Duodenal mucosa (tissue), 2 donors: ENCODE data around the gene CSPG4.
"Not testable (repeated sequence)": the region's sequence is repeated elsewhere in the genome, so short reads cannot be mapped to it uniquely, and the experiment has no call there.

Experiments
- H3K27ac ChIP-seq: one replicate; pipeline ENCODE4 v1.7.0; 2013; ENCODE audit warnings: low read depth, low read length
- H3K27me3 ChIP-seq, 2 donors: one replicate each; pipeline ENCODE4 v1.7.0; 2013; ENCODE audit warnings: low read length in 2 of 2, control low read depth in 1 of 2; ENCODE audit not compliant: insufficient read depth in 2 of 2, control insufficient read depth in 1 of 2
- H3K36me3 ChIP-seq, 2 donors: one replicate each; pipeline ENCODE4 v1.7.0; 2013; ENCODE audit warnings: low read length in 2 of 2, control low read depth in 1 of 2; ENCODE audit not compliant: insufficient read depth in 2 of 2, control insufficient read depth in 1 of 2
- H3K4me1 ChIP-seq, 2 donors: one replicate each; pipeline ENCODE4 v1.7.0; 2013; ENCODE audit warnings: low read length in 2 of 2, control low read depth in 1 of 2; ENCODE audit not compliant: insufficient read depth in 2 of 2, control insufficient read depth in 1 of 2
- H3K4me3 ChIP-seq, 2 donors: one replicate each; pipeline ENCODE4 v1.7.0; 2013; ENCODE audit warnings: low read length in 2 of 2, low read depth in 1 of 2
- H3K9ac ChIP-seq, 2 donors: one replicate each; pipeline ENCODE4 v1.7.0; 2013; ENCODE audit warnings: low read length in 2 of 2, low read depth in 1 of 2
- H3K9me3 ChIP-seq, 2 donors: one replicate each; pipeline ENCODE4 v1.7.0; 2013; ENCODE audit warnings: low read length in 2 of 2, control low read depth in 1 of 2; ENCODE audit not compliant: control insufficient read depth in 1 of 2

CSPG4 gene

DNA sequence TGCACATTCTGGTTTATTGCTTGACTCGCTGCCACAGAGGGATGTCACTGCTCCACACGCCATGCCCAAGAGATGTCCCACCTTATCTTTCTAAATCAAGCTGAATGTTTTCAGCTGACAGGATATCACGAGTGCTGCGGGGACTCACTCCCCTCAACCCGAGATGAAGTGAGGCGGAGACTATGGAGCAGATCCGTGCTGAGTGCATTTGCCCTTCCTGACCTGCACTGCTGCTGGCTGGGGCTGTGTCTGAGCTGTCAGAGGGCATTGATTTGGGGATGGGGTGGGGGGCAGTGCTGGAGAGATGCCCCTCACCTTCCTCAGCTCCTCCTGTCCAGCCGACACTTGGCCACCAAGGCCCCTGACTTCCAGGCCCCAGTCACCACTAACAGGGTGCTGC is 40.5 kb upstream of the CSPG4 start:
- Histone ChIP-seq H3K27me3 (no peaks in the 10 kb centered on the region), H3K4me3 (no peak overlapping the region)

DNA sequence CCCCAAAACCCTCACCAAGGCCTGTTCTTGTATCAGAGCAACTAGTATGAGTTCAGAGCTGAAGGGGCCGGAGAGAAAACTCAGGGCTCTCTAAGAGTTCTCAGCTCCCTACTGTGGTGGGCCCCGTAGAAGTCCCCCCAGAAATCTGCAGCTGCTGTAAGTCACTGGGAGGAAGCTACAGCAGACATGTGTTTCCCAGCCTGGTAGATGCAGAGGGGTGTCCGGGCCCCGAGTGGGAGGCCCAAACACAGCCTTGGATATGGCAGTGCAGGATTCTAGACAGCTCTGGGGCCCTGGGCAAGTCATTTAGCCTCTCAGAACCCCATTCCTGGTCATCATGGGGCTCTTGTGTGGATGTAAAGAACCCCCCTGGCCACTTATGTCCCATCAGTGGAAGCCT is 39.2 kb upstream of the CSPG4 start:
- Histone ChIP-seq H3K9ac (no peak overlapping the region), H3K4me1 (no peaks in the 10 kb centered on the region), H3K4me3 (no peak overlapping the region), H3K27me3 (no peaks in the 10 kb centered on the region), H3K36me3 (no peaks in the 10 kb centered on the region), H3K27ac (no peak overlapping the region), H3K9me3 (no peaks in the 10 kb centered on the region)

More for the DNA sequence above, 40.5 kb upstream of the CSPG4 start:
- no peak overlapping the region for H3K9ac ChIP-seq
- H3K4me1 ChIP-seq, result no peaks in the 10 kb centered on the region
- H3K36me3 ChIP-seq, result no peaks in the 10 kb centered on the region
- no peaks in the 10 kb centered on the region for H3K9me3 ChIP-seq
- no peak overlapping the region for H3K27ac ChIP-seq

- Histone ChIP-seq H3K4me1 (no peaks in the 10 kb centered on the region), H3K9me3 (no peaks in the 10 kb centered on the region), H3K27me3 (no peaks in the 10 kb centered on the region), H3K9ac (no peak overlapping the region), H3K27ac (no peak overlapping the region), H3K4me3 (no peak overlapping the region), H3K36me3 (no peaks in the 10 kb centered on the region)
These were observed 38.6 kb upstream of the CSPG4 start for GRCh38 chr15:75751116-75751875.

DNA sequence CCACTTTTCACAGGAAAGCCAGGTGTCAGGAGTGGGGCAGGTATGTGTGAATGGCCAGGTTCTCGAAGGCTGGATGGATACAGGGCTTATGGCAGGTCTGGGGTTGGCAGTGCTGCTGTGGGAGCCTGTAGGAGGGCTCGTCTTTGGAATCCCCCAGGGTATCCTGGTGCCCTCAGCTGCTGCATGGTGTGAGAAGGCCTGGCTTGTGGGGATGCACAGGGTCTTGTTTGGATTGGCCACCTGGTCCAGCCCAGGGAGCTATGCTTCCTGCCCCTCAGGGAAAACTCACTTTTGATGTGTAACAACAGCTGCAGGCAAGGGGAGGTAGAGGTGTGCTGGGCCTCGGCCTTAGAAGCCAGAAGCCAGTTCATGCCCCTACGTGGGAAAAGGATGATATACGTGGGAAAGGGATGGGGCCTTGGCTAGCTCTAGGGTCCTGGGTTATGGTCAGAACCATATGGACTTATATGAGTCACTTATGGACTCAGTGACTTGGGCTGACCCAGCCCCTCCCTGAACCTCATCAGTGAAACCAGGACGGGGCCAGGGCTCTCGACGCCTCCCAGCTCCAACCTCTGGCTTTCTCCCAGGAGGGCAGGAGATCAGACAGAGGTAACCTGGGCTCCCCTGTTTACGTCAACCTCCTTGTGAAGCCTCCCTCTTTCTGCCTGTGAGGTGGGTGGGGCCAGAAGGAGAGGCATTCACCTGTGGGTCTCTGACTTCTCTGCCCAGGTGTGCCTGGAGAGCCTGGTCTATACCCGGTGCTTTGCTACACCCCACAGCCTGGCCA is 37.8 kb upstream of the CSPG4 start:
- Histone ChIP-seq H3K27me3 (no peaks in the 10 kb centered on the region), H3K4me1 (no peaks in the 10 kb centered on the region), H3K27ac (no peak overlapping the region), H3K9ac (no peak overlapping the region), H3K9me3 (no peaks in the 10 kb centered on the region), H3K36me3 (no peaks in the 10 kb centered on the region), H3K4me3 (no peak overlapping the region)

DNA sequence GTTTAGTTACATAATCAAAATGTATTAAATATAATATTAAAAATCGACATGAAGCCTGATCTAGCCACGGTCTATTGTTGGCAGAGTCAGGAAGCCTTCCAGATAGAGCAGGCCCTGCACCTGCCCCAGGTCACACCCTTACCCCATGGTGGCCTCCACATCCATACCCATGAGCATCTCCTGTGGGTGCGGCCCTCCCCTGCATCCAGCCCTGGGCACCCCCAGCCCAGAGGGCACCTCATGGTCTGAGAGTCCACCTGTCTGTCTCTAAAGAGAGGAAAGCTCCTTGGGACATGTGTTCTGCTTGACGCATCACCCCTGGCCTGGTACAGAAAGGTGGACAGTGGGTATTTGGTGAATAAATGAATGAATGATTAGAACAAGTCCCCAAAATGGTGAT is 37.2 kb upstream of the CSPG4 start:
- Histone ChIP-seq H3K27ac (no peak overlapping the region), H3K4me3 (no peak overlapping the region), H3K9me3 (no peaks in the 10 kb centered on the region), H3K27me3 (no peaks in the 10 kb centered on the region), H3K36me3 (no peaks in the 10 kb centered on the region), H3K4me1 (no peaks in the 10 kb centered on the region), H3K9ac (no peak overlapping the region)

DNA sequence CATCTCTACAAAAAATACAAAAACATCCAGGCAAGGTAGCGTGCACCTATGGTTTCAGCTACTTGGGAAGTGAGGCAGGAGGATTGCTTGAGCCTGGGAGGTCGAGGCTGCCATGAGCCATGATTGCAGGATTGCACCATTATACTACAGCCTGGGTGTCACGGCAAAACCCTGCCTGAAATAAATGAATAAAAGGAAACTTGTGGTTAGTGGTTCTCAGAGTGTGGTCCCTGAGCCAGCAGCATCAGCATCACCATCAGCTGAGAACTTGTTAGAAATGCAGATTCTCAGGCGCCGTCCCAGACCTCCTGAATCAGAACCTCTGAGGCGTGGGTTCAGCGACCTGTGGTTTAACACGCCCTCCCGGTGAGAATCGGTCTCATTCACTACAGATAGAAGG is 36.2 kb upstream of the CSPG4 start:
- not testable (repeated sequence) for H3K4me1 ChIP-seq, H3K27me3 ChIP-seq, H3K9ac ChIP-seq, H3K36me3 ChIP-seq, H3K27ac ChIP-seq, H3K4me3 ChIP-seq, H3K9me3 ChIP-seq

- H3K27ac ChIP-seq, result not testable (repeated sequence)
These were observed 34.5 kb upstream of the CSPG4 start for GRCh38 chr15:75747121-75747520.

DNA sequence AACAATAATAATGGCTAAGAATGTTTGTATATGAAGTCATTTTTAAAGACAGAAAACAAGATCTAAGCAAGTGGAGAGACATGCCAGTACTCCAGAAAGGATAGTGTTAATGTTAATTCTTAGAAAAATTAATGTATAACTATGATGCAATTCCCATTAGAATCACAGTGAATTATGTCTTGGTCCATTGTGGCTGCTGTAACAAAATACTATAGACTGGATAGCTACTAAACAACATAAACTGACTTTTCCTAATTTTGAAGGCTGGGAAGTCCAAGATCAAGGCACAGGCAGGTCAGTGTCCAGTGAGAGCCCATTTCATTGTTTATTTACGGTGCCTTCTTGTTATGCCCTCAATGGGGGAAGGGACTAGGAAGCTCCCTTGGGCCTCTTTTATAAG is 32.7 kb upstream of the CSPG4 start:
- H3K27me3 ChIP-seq, result no peaks in the 10 kb centered on the region
- H3K9me3 ChIP-seq, result no peaks in the 10 kb centered on the region
- H3K27ac ChIP-seq, result no peak overlapping the region
- H3K4me1 ChIP-seq, result no peaks in the 10 kb centered on the region
- no peak overlapping the region for H3K4me3 ChIP-seq
- no peaks in the 10 kb centered on the region for H3K36me3 ChIP-seq
- no peak overlapping the region for H3K9ac ChIP-seq

More at GRCh38 chr15:75747121-75747520, 34.5 kb upstream of the CSPG4 start:
- H3K27me3 ChIP-seq, H3K4me3 ChIP-seq, H3K9ac ChIP-seq, H3K9me3 ChIP-seq, H3K4me1 ChIP-seq, H3K36me3 ChIP-seq: not testable (repeated sequence)

DNA sequence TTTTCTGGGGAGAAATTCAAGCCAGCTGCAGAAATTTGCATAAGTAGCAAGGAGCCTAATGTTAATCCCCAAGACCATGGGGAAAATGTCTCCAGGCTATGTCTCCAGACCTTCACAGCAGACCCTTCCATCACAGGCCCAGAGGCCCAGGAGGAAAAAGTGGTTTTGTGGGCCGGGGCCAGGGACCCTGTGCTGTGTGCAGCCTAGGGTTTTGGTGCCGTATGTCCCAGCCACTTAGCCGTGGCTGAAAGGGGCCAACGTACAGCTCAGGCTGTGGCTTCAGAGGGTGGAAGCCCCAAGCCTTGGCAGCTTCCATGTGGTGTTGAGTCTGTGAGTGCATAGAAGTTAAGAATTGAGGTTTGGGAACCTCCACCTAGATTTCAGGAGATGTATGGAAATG is 29.7 kb upstream of the CSPG4 start:
- H3K27me3 ChIP-seq, H3K4me3 ChIP-seq, H3K9me3 ChIP-seq, H3K36me3 ChIP-seq, H3K9ac ChIP-seq, H3K27ac ChIP-seq: not testable (repeated sequence)
- H3K4me1 ChIP-seq, result peaks cover 0 to 13% of the 10 kb centered on the region in 2 donors

DNA sequence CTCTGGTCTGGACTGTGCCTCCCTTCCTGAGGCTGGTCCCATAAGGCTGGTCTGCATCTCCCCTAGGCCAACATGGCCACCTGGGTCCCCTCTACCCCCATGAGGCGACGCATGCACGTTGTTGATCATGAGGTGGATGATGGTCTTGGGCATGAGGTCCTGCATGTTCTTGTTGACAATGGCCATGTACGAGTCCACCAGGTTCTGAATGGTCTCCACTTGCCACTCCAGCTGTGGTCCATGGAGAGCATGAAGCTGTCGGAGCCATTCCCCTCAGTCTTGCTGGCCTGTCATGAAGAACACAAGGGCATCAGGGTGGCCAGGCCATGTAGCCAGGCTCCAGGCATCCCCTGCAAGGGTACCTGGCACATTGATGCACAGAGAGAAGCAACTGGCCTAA is 27.1 kb upstream of the CSPG4 start:
- Histone ChIP-seq H3K4me3 (no peak overlapping the region), H3K27ac (no peak overlapping the region), H3K36me3 (no peaks in the 10 kb centered on the region), H3K4me1 (peaks cover 0 to 13% of the 10 kb centered on the region in 2 donors), H3K27me3 (no peaks in the 10 kb centered on the region), H3K9ac (no peak overlapping the region), H3K9me3 (no peaks in the 10 kb centered on the region)
